ENCODE data around the gene RUFY1. TPM values are rescaled to one million over a fixed set of nuclear protein-coding genes. Genes with fewer than 3 reads are reported as not detected.

The RUFY1 gene
- total and polyA plus RNA-seq, 9 of the 15 experiments (the other 6 are each of a cell fraction or from before 2014, with no cell fraction given) = 5.0 to 41.7 (median 29.6) TPM

DNA sequence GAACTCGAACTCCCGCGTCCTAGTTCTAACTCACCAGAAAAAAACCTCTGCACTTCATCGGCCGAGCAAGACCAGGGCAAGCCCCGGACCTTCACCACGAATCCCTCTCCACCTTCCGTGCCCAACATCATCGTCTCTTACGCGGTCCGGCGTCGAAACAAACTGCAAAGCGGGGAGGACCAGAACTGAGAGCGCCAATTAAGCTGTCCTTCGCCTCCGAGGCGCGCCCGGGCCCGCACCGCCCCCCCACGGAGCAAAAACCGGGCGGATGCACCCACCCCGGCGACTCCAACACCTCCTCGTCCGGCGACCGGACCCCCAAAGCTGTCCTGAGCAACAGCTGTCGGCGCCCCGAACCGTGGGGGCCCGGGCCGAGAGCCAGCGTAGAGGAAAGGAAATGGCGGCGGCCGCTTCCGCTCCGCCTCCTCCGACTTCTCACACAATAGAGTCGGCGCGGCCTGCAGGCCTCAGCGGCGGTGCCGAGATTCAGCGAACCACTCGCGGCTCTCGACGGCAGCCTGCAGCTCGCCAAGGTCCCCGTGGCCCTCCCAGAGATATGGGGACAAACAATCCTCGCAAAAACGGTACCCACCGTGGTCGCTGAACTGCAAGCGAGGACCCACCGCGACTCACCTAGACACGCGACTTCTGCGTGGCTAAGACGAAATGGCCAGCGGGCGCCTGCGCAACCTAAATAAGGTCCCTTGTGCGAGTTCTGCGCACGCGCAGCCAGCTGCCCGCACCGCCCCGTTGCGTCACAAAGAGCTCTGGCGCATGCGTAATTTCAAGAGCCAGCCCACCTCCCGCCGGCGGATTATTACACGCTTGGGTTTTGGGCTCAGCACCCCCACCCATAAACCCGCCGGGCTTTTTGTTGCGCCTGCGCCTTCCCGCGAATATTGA lies 72.9 kb downstream of the RUFY1 start, which contains the start of gene HNRNPH1 (continued):
- TF ChIP-seq BMI1 (IDR thresholded peaks at IDR 0.05; ENCODE audit: low read length) = no peak
- no peak for TF ChIP-seq HSF4 (CRISPR knock-in tag; IDR thresholded peaks at IDR 0.05; ENCODE audit: borderline replicate concordance)
- no peak for TF ChIP-seq ZNF282 (CRISPR knock-in tag; IDR thresholded peaks at IDR 0.05)
- no peak for TF ChIP-seq ZNF551 (CRISPR knock-in tag; IDR thresholded peaks at IDR 0.05)
- peak; percentile 90 for TF ChIP-seq RBBP5 (IDR thresholded peaks at IDR 0.05; ENCODE audit: borderline replicate concordance, insufficient read depth, low read length, poor library complexity, severe bottlenecking)
- TF ChIP-seq EHMT2 (IDR thresholded peaks at IDR 0.05) = no peak
- no peak for TF ChIP-seq XRCC3 (IDR thresholded peaks at IDR 0.05)
- no peak for TF ChIP-seq ARID3B (CRISPR knock-in tag; IDR thresholded peaks at IDR 0.05; ENCODE audit: borderline replicate concordance)
- TF ChIP-seq CREB1 (IDR thresholded peaks at IDR 0.05) = no peak; the same call in 1 of the 2 replicates
- TF ChIP-seq CREB1 (CRISPR knock-in tag; IDR thresholded peaks at IDR 0.05) = peak; percentile 49; the same call in 1 of the 2 replicates
- TF ChIP-seq GTF2A2 (tag; IDR thresholded peaks at IDR 0.05) = peak; percentile 62; the same call in 1 of the 2 replicates
- peak; percentile 48 for TF ChIP-seq L3MBTL2 (IDR thresholded peaks at IDR 0.05)
- no peak for TF ChIP-seq ZNF444 (CRISPR knock-in tag; IDR thresholded peaks at IDR 0.05)
- TF ChIP-seq MAZ (CRISPR knock-in tag; conservative IDR thresholded peaks at IDR 0.05 in 1 of 2, IDR thresholded peaks at IDR 0.05 in 1 of 2) = peak; percentile 77 to 78
- no peak for TF ChIP-seq GATA2 (CRISPR knock-in tag; IDR thresholded peaks at IDR 0.05)
- no peak for TF ChIP-seq ZNF395 (CRISPR knock-in tag; IDR thresholded peaks at IDR 0.05)
- peak; percentile 93 for TF ChIP-seq PHF8 (IDR thresholded peaks at IDR 0.05; ENCODE audit: borderline replicate concordance, low read length)
- TF ChIP-seq, protein P1, sequence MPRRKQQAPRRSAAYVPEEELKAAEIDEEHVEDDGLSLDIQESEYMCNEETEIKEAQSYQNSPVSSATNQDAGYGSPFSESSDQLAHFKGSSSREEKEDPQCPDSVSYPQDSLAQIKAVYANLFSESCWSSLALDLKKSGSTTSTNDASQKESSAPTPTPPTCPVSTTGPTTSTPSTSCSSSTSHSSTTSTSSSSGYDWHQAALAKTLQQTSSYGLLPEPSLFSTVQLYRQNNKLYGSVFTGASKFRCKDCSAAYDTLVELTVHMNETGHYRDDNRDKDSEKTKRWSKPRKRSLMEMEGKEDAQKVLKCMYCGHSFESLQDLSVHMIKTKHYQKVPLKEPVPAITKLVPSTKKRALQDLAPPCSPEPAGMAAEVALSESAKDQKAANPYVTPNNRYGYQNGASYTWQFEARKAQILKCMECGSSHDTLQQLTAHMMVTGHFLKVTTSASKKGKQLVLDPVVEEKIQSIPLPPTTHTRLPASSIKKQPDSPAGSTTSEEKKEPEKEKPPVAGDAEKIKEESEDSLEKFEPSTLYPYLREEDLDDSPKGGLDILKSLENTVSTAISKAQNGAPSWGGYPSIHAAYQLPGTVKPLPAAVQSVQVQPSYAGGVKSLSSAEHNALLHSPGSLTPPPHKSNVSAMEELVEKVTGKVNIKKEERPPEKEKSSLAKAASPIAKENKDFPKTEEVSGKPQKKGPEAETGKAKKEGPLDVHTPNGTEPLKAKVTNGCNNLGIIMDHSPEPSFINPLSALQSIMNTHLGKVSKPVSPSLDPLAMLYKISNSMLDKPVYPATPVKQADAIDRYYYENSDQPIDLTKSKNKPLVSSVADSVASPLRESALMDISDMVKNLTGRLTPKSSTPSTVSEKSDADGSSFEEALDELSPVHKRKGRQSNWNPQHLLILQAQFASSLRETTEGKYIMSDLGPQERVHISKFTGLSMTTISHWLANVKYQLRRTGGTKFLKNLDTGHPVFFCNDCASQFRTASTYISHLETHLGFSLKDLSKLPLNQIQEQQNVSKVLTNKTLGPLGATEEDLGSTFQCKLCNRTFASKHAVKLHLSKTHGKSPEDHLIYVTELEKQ (CRISPR knock-in tag; IDR thresholded peaks at IDR 0.05) = no peak
- peak; percentile 27; the same call in 1 of the 2 replicates for TF ChIP-seq TEAD4 (IDR thresholded peaks at IDR 0.05; ENCODE audit: low read length)
- peak; percentile 85 for TF ChIP-seq TEAD4 (CRISPR knock-in tag; IDR thresholded peaks at IDR 0.05; ENCODE audit: borderline replicate concordance)
- peak; percentile 78 for TF ChIP-seq NFRKB (IDR thresholded peaks at IDR 0.05; ENCODE audit: low read depth)
- TF ChIP-seq SMAD2 (IDR thresholded peaks at IDR 0.05; ENCODE audit: low read depth, low read length) = no peak
- TF ChIP-seq KLF6 (CRISPR knock-in tag; IDR thresholded peaks at IDR 0.05; ENCODE audit: borderline replicate concordance) = no peak
